Activated naive CD4-positive, alpha-beta T cell (primary cell): Measurements from ENCODE around the gene ZNF215.
"Not testable (repeated sequence)": the region's sequence is repeated elsewhere in the genome, so short reads cannot be mapped to it uniquely, and the experiment has no call there.

Experiments
- DNase-seq, 4 experiments: peaks; one replicate each; lab custom pipeline; 2025; lab: John Stamatoyannopoulos, UW

ZNF215 gene

GRCh38 chr11:6926208-6927029, at the start of gene ZNF215:
Gene ZNF215, plus strand, starts transcription at chr11:6926426. Its CDS starts 5,847 bp downstream, at chr11:6932273.
- DNase-seq: peak in 2 of 4 experiments; percentile 6 to 21

DNA sequence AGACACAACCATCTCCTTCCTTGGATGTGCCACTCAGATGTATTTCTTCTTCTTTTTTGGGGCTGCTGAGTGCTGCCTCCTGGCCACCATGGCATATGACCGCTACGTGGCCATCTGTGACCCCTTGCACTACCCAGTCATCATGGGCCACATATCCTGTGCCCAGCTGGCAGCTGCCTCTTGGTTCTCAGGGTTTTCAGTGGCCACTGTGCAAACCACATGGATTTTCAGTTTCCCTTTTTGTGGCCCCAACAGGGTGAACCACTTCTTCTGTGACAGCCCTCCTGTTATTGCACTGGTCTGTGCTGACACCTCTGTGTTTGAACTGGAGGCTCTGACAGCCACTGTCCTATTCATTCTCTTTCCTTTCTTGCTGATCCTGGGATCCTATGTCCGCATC, 49.3 kb upstream of the ZNF215 start:
- no peak for DNase-seq

GRCh38 chr11:6882751-6883150, 43.5 kb upstream of the ZNF215 start:
- no peak for DNase-seq

DNA sequence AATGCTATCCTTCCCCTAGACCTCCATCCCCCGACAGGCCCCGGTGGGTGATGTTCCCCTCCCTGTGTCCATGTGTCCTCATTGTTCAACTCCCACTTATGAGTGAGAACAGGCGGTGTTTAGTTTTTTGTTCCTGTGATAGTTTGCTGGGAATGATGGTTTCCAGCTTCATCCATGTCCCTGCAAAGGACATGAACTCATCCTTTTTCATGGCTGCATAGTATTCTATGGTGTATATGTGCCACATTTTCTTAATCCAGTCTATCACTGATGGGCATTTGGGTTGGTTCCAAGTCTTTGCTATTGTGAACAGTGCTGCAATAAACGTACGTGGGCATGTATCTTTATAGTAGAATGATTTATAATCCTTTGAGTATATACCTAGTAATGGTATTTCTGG, 38.5 kb upstream of the ZNF215 start:
- not testable (repeated sequence) for DNase-seq

GRCh38 chr11:6888830-6889229, 37.4 kb upstream of the ZNF215 start:
- no peak for DNase-seq

GRCh38 chr11:6889835-6890234, 36.4 kb upstream of the ZNF215 start:
- DNase-seq: no peak

GRCh38 chr11:6892400-6892799, 33.8 kb upstream of the ZNF215 start, which contains the start of gene OR2D2:
Gene OR2D2, minus strand, starts transcription at chr11:6892500. Its CDS starts 0 bp downstream, at chr11:6892500.
- no peak for DNase-seq

GRCh38 chr11:6894097-6894496, 32.1 kb upstream of the ZNF215 start:
- no peak for DNase-seq

DNA sequence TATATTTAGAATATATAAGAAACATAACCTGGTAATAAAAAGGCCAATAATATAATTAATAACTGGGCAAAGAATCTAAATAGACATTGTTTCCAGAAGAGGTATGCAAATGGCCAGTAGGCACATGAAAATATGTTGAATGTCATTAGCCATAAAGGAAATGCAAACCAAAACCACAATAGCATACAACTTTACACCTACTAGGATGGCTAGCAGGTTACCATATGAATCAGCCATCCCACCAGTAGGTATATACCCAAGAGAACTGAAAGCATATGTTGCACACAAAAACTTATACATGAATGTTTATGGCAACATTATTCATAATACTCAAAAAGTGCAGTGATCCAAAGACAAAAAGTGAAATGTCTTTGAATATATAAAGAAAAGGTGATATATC, 31.2 kb upstream of the ZNF215 start:
- DNase-seq: no peak

DNA sequence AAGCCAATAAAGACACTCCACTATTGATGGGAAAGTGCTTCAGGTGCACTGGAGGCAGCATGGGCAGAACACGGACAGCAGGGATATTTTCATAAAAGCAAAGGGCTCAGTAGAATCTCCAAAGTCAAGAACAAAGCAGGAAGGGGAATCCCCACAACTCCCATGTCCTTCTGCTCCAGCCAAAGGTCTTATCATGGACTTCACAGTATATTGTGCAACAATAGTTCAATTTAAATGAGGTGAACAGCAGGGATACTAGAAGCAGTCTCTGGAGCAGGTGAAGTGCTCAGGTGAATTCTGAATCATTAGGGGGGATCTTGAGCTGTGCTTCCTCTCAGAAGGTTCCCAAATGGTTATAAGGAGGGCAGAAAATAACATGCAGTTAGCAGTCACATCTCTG, 27.3 kb upstream of the ZNF215 start:
- no peak for DNase-seq

- DNase-seq: no peak
Measured at GRCh38 chr11:6900327-6900999, 25.8 kb upstream of the ZNF215 start.

DNA sequence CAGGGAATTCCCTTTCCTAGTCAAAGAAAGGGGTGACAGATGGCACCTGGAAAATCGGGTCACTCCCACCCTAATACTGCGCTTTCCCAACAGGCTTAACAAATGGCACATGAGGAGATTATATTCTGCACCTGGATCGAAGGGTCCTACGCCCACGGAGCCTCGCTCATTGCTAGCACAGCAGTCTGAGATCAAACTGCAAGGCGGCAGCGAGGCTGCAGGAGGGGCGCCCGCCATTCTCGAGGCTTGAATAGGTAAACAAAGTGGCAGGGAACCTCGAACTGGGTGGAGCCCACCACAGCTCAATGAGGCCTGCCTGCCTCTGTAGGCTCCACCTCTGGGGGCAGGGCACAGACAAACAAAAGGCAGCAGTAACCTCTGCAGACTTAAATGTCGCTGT, 21.4 kb upstream of the ZNF215 start:
- not testable (repeated sequence) for DNase-seq

GRCh38 chr11:6911378-6911777, 14.8 kb upstream of the ZNF215 start:
- DNase-seq: no peak

DNA sequence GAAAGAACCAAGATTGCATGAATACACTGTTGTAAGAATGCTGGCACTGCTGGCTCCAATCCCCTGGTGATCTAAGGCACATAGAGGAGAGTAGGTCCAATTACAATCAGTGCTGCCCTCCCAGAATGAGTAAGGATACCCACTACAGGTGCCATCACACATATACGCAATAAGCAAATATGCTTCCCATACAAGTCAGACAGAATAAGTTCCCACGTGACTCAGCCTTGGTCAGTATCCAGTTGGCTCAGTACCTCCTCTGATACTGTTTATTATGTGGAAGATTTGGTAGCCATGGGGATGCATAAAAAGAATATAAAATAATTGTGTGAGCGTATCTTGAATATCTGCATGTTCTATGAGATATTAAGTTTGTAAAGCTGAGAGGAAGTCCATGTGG, 14.3 kb upstream of the ZNF215 start:
- DNase-seq: no peak

- no peak for DNase-seq
Measured at GRCh38 chr11:6919698-6920097, 6.5 kb upstream of the ZNF215 start.

DNA sequence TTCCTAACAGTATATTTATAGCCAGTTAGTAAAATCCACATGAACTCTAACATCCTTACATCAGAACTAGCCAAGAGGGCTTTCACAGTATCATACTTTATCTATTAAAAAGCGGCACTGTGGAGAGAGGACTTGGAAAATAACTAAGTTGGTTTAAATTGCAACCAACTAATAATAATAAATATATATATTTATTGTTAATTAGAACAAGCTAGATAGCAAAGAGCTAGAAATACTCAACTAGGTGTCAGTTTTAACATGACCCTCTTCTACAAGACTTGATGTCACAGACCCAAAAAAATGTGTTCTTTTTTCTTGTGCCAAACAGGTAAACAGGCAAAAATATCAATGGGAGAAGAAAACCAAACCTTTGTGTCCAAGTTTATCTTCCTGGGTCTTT, 5.5 kb upstream of the ZNF215 start, which contains the start of gene OR2D3:
OR2D3 (plus strand) TSS at position 301 of the 400 bp plus-strand sequence; CDS start at position 301, 0 bp downstream.
- DNase-seq: no peak

DNA sequence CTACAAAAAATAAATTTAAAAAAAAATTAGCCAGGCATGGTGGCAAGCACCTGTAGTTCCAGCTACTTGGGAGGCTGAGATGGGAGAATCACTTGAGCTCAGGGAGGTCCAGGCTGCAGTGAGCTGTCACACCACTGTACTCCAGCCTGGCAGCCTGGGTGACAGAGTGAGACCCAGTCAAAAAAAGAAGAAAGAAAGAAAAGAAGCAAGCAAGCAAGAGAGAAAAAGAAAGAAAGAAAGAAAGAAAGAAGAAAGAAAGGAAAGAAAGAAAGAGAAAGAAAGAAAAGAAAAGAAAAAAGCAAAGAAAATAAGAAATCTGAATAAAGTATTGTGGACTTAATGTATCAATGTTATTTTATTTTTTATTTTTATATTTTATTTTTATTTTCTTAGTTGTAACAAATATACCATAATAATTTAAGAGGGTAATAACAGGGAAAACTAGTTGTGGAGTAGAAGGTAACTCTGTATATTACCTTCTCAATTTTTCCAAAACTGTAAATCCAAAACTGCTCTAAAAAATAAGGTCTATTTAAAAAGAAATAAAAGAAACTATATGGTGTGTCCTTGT, 1.1 kb upstream of the ZNF215 start:
- no peak for DNase-seq

GRCh38 chr11:6925636-6926207, 504 bp upstream of the ZNF215 start:
- DNase-seq: no peak

DNA sequence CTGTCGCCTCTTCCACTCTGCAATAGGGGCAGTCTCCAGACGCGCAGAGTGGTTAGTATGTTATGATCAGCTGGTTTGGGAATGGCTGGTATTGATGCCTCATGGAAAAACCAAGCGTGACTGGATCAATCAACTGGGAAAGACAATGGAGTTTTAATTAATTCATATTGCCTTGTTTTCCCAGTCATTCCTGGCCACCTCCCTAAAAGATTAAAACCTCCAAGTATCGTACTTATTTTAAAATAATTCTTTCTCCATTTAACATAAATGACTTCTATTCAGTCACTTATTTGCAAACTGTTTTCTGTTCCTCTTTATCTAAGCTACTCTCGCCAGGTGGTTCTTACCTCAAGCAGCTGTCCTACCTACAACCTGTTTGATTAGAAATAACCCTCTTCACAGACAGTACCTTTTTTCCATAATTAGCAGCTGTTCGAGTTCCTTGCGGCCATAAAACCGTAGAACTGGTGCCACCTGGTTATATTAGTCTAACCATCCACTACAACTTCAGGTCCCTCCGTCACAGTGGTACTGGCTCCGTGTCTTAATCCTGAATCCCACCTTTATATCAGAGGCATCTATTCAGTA, 898 bp downstream of the ZNF215 start:
- DNase-seq: no peak

DNA sequence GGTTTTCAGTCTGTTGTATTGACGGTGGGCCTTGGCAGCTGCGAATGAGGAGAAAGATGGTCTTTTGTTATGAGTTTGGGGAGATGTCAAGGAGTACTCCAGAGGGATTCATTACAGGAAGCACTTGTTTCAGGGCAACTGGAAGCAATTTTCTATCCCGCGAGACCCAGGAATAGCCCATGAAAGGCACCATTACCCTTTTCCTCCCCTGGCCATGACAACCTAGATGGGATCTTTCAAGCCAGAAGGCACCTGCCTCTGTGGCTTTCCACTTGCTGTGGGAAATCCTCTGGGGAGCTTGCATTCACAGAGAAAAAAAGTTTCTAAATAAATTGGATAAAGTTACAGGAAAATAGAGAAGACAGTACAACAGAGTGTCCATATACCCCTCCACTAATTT, 2.7 kb downstream of the ZNF215 start:
- no peak for DNase-seq

DNA sequence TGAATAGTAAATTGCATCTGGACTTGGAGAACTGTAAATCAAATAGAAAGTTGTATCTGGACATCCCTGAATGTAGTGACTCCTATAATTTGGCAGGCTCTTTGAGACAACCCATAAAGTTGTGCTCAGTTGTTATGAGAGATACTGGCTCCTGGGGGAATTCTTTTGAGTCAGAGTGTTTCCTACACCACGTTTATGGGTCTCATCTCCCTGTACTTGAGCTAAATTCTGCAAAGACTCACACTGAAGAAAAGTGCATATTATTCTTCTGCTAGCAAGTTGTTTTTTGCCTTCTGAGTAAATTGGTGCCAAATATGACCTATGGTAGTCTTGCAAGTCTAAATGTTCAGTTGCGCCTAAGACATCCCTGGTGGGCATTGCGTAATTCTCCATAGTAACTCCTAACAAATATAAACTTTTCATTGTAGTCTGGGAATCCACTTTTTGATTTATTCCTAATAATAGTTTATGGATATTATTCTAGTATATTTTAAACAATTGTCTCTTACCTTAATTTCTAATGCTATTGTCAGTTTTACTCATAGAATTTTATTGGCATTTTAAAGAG, 5.0 kb downstream of the ZNF215 start:
- DNase-seq: no peak

- no peak for DNase-seq
Measured at GRCh38 chr11:6932145-6932544, 5.9 kb downstream of the ZNF215 start.
